Common myeloid progenitor, CD34-positive (primary cell): ENCODE measurements around the gene WDR48.

Experiments
- CTCF ChIA-PET: fragments of 350-600 bp; sonication (Branson Sonifier 250); formaldehyde crosslinking; loops from one replicate; lab custom pipeline; 2021; ENCODE audit warnings: antibody characterized with exemption; lab: Charles Lee
- POLR2A ChIA-PET: fragments of 350-600 bp; sonication (Branson Sonifier 250); formaldehyde crosslinking; loops from one replicate; lab custom pipeline; 2021; ENCODE audit warnings: antibody characterized with exemption; lab: Charles Lee
- DNase-seq, 3 donors: peaks; one replicate each; pipeline versions ENCODE4 v3.0.0 to v3.0.0-alpha.2; 2013
- H3K27ac ChIP-seq, 2 experiments: 1 replicate in 1 of 2; 2 replicates in 1 of 2; pipeline ENCODE4 v1.7.0; 2013; ENCODE audit warnings: inconsistent platforms in 2 of 2, low read length in 2 of 2, mild to moderate bottlenecking in 2 of 2, low read depth in 1 of 2, moderate library complexity in 1 of 2; ENCODE audit not compliant: severe bottlenecking in 2 of 2, insufficient read depth in 1 of 2, poor library complexity in 1 of 2
- H3K27me3 ChIP-seq, 5 experiments: replicated peaks in 2 of 5; 1 replicate in 3 of 5; 2 replicates in 2 of 5; pipeline versions ENCODE4 v1.6.1 to v1.7.0; 2013; ENCODE audit warnings: low read length in 4 of 5, mild to moderate bottlenecking in 2 of 5, moderate library complexity in 2 of 5, inconsistent platforms in 1 of 5; ENCODE audit not compliant: insufficient read depth in 5 of 5, control insufficient read depth in 4 of 5
- H3K36me3 ChIP-seq, 4 experiments: 1 replicate in 2 of 4; 2 replicates in 2 of 4; pipeline versions ENCODE4 v1.6.1 to v1.7.0; 2013; ENCODE audit warnings: low read length in 3 of 4, control low read depth in 1 of 4, mild to moderate bottlenecking in 1 of 4; ENCODE audit not compliant: control insufficient read depth in 4 of 4, insufficient read depth in 4 of 4
- H3K4me1 ChIP-seq, 4 experiments: 1 replicate in 3 of 4; 2 replicates in 1 of 4; pipeline versions ENCODE4 v1.6.1 to v1.7.1; 2013; ENCODE audit warnings: low read length in 3 of 4, mild to moderate bottlenecking in 3 of 4, control low read depth in 1 of 4, inconsistent platforms in 1 of 4, moderate library complexity in 1 of 4; ENCODE audit not compliant: control insufficient read depth in 4 of 4, insufficient read depth in 4 of 4; ENCODE audit errors: control extremely low read depth in 1 of 4
- H3K4me3 ChIP-seq, 7 experiments: 1 replicate in 4 of 7; 2 replicates in 3 of 7; pipeline versions ENCODE4 v1.5.1 to v1.7.0; 2013; ENCODE audit warnings: mild to moderate bottlenecking in 7 of 7, low read length in 6 of 7, moderate library complexity in 6 of 7, inconsistent platforms in 2 of 7, low read depth in 2 of 7, control low read depth in 1 of 7; ENCODE audit not compliant: insufficient read depth in 4 of 7, control insufficient read depth in 1 of 7; ENCODE audit errors: extremely low read depth in 1 of 7
- H3K9me3 ChIP-seq, 5 experiments: 1 replicate in 4 of 5; 2 replicates in 1 of 5; pipeline versions ENCODE4 v1.6.1 to v1.7.1; 2013; ENCODE audit warnings: low read length in 4 of 5, mild to moderate bottlenecking in 2 of 5, inconsistent platforms in 1 of 5, low read depth in 1 of 5, moderate library complexity in 1 of 5; ENCODE audit not compliant: control insufficient read depth in 4 of 5, insufficient read depth in 2 of 5; ENCODE audit errors: control extremely low read depth in 1 of 5
- WGBS: methylation state at CpG from one replicate; pipeline ENCODE4 v1.1.5; 2013; ENCODE audit not compliant: insufficient coverage; 5-methylcytosine and 5-hydroxymethylcytosine counted together

The WDR48 gene

GRCh38 chr3:39079530-39079929 lies 27.7 kb downstream of the WDR48 start:
- no peaks in the 10 kb centered on the region for H3K27me3 ChIP-seq
- H3K4me3 ChIP-seq: no peak overlapping the region
- no peak for DNase-seq
- ChIA-PET CTCF (interaction anchor here (1.0 kb wide), 1 partner anchor 16 kb away, joined by 3 read pairs; no protein-coding TSS in a partner anchor), POLR2A (interaction anchor here (0.5 to 0.6 kb wide), 2 partner anchors 36 to 68 kb away, joined by 3 to 4 read pairs; no protein-coding TSS in a partner anchor)
- no peak overlapping the region for H3K27ac ChIP-seq
- H3K36me3 ChIP-seq: peaks cover 14 to 77% (median 28%) of the 10 kb centered on the region in 4 experiments
- H3K4me1 ChIP-seq: peaks cover 0 to 3% (median 0%) of the 10 kb centered on the region in 4 experiments
- H3K9me3 ChIP-seq: no peaks in the 10 kb centered on the region

GRCh38 chr3:39080026-39080425 lies 28.2 kb downstream of the WDR48 start:
- Histone ChIP-seq H3K27ac (no peak overlapping the region), H3K27me3 (no peaks in the 10 kb centered on the region), H3K36me3 (peaks cover 12 to 74% (median 25%) of the 10 kb centered on the region in 4 experiments), H3K4me3 (no peak overlapping the region), H3K9me3 (no peaks in the 10 kb centered on the region), H3K4me1 (peaks cover 0 to 3% (median 0%) of the 10 kb centered on the region in 4 experiments)
- peak in 2 of 3 donors; percentile 16 to 28 for DNase-seq
- ChIA-PET POLR2A (interaction anchor here (0.5 to 0.6 kb wide), 2 partner anchors 36 to 67 kb away, joined by 3 to 4 read pairs; no protein-coding TSS in a partner anchor), CTCF (interaction anchor here (1.0 kb wide), 1 partner anchor 15 kb away, joined by 3 read pairs; no protein-coding TSS in a partner anchor)

- 97% methylated on average over 4 of the region's 4 CpGs for WGBS
- ChIA-PET CTCF (interaction anchor here (1.5 kb wide), 1 partner anchor 17 kb away, joined by 5 read pairs; no protein-coding TSS in a partner anchor), POLR2A (no interaction called here)
- H3K27me3 ChIP-seq: no peaks in the 10 kb centered on the region
- H3K9me3 ChIP-seq: no peaks in the 10 kb centered on the region
- no peak overlapping the region for H3K4me3 ChIP-seq
- peaks cover 15 to 74% (median 30%) of the 10 kb centered on the region in 4 experiments for H3K36me3 ChIP-seq
- no peak for DNase-seq
- H3K4me1 ChIP-seq: peaks cover 0 to 3% (median 0%) of the 10 kb centered on the region in 4 experiments
- no peak overlapping the region for H3K27ac ChIP-seq
Measured at GRCh38 chr3:39082666-39083313, 31.0 kb downstream of the WDR48 start.

DNA sequence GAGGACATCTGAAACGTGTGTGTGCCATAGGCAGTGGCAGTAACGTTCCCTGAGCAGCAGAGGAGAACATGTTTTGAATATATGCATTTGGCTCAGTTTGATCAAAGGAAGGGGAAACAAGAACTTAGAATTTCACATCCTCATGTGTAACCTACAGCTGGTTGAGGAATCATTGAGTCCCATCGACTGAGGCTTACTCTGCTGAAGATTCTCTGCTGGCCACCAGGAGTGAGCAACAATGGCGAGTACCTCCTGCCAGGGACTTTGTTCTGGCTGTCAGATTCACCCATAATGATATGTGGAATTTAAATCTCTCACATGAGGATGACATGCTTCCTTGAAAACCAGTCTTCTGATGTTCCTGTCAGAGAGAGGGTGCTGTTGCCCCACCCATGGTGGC lies 34.3 kb downstream of the WDR48 start:
- 96% methylated on average over 3 of the region's 4 CpGs for whole genome bisulfite sequencing
- Histone ChIP-seq H3K27me3 (no peaks in the 10 kb centered on the region), H3K4me1 (no peaks in the 10 kb centered on the region), H3K4me3 (no peak overlapping the region), H3K27ac (no peak overlapping the region), H3K36me3 (peaks cover 16 to 79% (median 39%) of the 10 kb centered on the region in 4 experiments), H3K9me3 (no peaks in the 10 kb centered on the region)
- ChIA-PET POLR2A (interaction anchor here (0.7 kb wide), 1 partner anchor 17 kb away, joined by 3 read pairs; no protein-coding TSS in a partner anchor), CTCF (interaction anchor here (1.4 kb wide), 1 partner anchor 9 kb away, joined by 3 read pairs; no protein-coding TSS in a partner anchor)
- no peak for DNase-seq

- peaks cover 23 to 87% (median 48%) of the 10 kb centered on the region in 4 experiments for H3K36me3 ChIP-seq
- H3K4me1 ChIP-seq: no peaks in the 10 kb centered on the region
- H3K27ac ChIP-seq: no peak overlapping the region
- no peak overlapping the region for H3K4me3 ChIP-seq
- CTCF ChIA-PET: interaction anchor here (0.8 to 1.8 kb wide), 3 partner anchors 8 to 38 kb away, joined by 3 to 7 read pairs (median 5); no protein-coding TSS in a partner anchor
- DNase-seq: no peak
- 100% methylated on average over 2 of the region's 3 CpGs for WGBS
- no peaks in the 10 kb centered on the region for H3K27me3 ChIP-seq
- no peaks in the 10 kb centered on the region for H3K9me3 ChIP-seq
- POLR2A ChIA-PET: interaction anchor here (1.1 kb wide), 1 partner anchor 9 kb away, joined by 4 read pairs; no protein-coding TSS in a partner anchor
Measured at GRCh38 chr3:39088456-39088855, 36.6 kb downstream of the WDR48 start.

GRCh38 chr3:39088889-39089288 lies 37.1 kb downstream of the WDR48 start:
- WGBS: 100% methylated on average over 3 of the region's 3 CpGs
- Histone ChIP-seq H3K4me1 (no peaks in the 10 kb centered on the region), H3K27me3 (no peaks in the 10 kb centered on the region), H3K4me3 (no peak overlapping the region), H3K9me3 (no peaks in the 10 kb centered on the region), H3K27ac (no peak overlapping the region), H3K36me3 (peaks cover 23 to 87% (median 49%) of the 10 kb centered on the region in 4 experiments)
- no peak for DNase-seq
- ChIA-PET CTCF (interaction anchor here (0.6 to 1.8 kb wide), 4 partner anchors 8 to 186 kb away, joined by 3 to 7 read pairs (median 4); no protein-coding TSS in a partner anchor), POLR2A (interaction anchor here (1.1 kb wide), 1 partner anchor 8 kb away, joined by 4 read pairs; no protein-coding TSS in a partner anchor)

DNA sequence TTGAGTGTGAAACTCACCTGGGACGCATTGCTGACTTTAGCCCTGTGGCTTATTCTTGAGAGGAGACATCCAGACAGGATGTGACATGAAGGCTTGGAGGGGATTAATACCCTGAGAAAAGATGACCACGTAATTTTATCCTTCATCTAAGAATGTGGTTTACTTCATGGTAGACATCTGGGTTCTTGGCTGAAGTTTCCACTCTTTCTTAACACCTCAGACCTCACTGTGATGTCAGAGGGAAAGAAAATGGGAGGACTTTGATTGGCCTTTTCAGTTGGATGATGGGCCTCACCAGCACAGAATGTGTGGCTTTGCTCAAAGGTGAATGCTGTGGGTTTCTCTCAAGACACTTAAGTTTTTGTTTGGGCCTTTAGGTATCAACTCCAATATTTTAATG lies 39.1 kb downstream of the WDR48 start:
- POLR2A ChIA-PET: no interaction called here
- no peaks in the 10 kb centered on the region for H3K4me1 ChIP-seq
- peak in 1 of 3 donors; percentile 15 for DNase-seq

More for the DNA sequence above, 39.1 kb downstream of the WDR48 start:
- H3K4me3 ChIP-seq: no peak overlapping the region
- WGBS: 93% methylated on average over 2 of the region's 2 CpGs
- peaks cover 27 to 93% (median 61%) of the 10 kb centered on the region in 4 experiments for H3K36me3 ChIP-seq
- H3K27ac ChIP-seq: no peak overlapping the region
- CTCF ChIA-PET: interaction anchor here (1.0 kb wide), 1 partner anchor 17 kb away, joined by 3 read pairs; the partner anchor contains the start of genes GORASP1 and TTC21A
- no peaks in the 10 kb centered on the region for H3K9me3 ChIP-seq
- H3K27me3 ChIP-seq: no peaks in the 10 kb centered on the region
